Stimulated activated CD4-positive, alpha-beta T cell treated with anti-CD3 and anti-CD28 coated beads, Interleukin-12 subunit alpha, Interleukin-12 subunit beta, amount 100 ng/mL, for 48 hours (primary cell): ENCODE measurements around the gene THSD7B.
"Not testable (repeated sequence)": the region's sequence is repeated elsewhere in the genome, so short reads cannot be mapped to it uniquely, and the experiment has no call there.

Experiments
- DNase-seq, 3 donors: peaks; one replicate each; pipeline ENCODE4 v3.0.0-alpha.2; 2020; ENCODE audit warnings: low read depth in 2 of 3, low spot score in 1 of 3

Gene THSD7B, protein sequence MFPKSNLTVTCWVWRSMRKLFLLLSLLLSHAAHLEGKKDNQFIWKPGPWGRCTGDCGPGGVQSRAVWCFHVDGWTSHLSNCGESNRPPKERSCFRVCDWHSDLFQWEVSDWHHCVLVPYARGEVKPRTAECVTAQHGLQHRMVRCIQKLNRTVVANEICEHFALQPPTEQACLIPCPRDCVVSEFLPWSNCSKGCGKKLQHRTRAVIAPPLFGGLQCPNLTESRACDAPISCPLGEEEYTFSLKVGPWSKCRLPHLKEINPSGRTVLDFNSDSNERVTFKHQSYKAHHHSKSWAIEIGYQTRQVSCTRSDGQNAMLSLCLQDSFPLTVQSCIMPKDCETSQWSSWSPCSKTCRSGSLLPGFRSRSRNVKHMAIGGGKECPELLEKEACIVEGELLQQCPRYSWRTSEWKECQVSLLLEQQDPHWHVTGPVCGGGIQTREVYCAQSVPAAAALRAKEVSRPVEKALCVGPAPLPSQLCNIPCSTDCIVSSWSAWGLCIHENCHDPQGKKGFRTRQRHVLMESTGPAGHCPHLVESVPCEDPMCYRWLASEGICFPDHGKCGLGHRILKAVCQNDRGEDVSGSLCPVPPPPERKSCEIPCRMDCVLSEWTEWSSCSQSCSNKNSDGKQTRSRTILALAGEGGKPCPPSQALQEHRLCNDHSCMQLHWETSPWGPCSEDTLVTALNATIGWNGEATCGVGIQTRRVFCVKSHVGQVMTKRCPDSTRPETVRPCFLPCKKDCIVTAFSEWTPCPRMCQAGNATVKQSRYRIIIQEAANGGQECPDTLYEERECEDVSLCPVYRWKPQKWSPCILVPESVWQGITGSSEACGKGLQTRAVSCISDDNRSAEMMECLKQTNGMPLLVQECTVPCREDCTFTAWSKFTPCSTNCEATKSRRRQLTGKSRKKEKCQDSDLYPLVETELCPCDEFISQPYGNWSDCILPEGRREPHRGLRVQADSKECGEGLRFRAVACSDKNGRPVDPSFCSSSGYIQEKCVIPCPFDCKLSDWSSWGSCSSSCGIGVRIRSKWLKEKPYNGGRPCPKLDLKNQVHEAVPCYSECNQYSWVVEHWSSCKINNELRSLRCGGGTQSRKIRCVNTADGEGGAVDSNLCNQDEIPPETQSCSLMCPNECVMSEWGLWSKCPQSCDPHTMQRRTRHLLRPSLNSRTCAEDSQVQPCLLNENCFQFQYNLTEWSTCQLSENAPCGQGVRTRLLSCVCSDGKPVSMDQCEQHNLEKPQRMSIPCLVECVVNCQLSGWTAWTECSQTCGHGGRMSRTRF (N-terminal part only)

DNA sequence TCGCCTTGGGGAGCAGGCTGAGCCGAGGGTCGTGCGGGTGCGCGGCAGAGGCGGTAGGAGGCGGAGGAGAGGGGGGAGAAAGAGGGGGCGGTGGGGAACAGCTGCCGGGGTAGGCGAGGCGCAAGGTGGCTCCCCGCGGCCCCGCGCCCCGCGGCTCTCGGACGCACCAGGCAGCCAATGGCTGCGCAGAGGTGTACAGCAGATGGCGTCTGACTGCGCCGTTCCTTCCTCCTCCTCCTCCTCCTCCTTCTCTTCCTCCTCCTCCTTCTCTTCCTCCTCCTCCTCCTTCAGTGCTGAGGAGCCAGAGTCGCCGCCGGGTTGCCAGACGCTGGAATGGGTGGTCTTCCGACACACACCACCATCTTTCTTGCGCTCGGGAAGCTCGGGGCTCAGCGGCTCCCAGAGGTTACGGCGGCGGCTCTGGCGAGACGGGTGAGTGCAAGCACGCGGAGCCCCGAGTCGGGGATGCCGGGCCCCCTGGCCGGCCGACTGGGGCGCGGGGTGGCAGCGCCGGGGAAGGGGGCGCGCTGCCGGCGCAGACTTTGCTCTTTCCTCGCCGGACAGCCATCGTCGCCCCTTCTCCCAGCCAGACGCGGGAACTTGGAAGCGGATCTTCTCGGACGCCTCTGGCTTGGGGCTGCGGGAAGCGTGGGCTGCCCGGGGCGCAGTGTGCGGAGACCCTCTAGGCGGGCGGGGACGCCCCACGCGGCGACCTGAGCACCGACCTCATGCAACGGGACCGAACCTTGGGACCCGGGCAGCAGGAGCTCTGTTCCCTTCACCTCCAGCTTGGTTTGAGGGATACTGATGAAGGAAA lies at the start of gene THSD7B:
Gene THSD7B, plus strand, starts transcription at position 290 of the 817 bp plus-strand sequence. CDS start 116,634 bp downstream, outside the sequence.
- no peak for DNase-seq

DNA sequence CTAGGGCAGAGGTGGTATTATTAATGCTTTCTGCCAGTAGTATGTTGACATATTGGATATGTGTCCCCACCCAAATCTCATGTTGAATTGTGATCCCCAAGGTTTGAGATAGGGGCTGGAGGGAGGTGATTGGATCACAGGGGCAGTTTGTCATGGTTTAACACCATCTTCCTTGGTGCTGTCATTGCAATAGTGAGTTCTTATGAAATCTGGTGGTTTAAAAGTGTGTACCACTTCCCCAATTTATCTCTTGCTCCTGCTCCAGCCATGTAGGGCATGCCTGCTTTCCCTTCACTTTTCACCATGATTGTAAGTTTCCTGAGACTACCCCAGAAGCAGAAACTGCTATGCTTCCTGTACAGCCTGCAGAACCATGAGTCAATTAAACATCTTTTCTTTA lies 47.1 kb upstream of the THSD7B start:
- no peak for DNase-seq

DNA sequence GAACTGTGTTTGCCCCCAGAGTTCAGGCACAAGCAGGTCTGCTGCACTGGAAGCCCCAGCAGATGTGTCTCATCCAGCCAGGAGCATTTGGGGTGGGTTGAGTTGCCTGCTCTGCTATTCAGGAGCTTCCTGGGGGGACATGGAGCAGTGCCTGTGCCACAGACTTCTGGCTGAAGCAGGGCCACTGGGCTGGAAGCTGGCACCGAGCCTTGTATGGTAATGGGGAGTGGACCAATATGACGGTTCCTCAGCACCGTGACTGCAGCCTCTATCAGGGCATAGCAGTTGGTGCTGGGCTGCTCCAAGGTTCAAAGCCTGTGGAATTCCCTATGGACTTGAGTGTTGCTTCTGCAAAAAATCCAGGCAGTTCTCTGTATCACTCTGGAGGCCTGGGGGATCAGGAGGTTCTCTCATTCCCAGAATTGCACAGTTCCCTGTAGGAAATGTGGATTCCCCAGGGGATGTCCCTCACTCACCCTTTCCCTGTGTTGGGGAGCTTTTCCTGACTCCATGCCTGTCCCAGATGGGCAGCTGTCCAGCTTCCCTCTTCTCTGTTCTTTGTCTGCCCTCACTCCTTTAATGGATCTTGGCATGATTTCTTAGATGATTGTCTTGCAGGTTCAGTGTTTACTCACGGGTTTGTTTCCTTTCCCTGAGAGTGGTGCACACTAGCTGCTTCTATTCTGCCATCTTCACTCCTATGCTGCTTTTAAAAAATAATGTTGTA lies 37.2 kb upstream of the THSD7B start:
- DNase-seq = no peak

DNA sequence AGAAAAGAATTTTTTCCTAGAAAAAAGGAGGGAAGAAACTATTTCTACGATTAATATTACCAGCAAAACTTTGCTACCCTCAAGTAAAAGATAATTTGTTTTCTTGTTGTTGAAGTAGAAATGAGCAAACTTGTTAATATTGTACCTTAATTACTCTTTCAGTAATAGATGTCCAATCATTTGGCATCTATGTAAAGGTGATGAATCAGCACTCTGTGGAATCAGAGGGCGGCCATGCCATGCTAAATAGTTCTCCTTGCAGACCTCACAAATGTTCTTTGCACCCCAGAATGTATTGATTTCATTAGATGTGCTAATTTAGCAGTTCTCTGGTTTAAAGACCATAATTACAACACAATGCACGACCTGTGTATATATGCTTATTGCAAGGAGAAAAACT lies 29.1 kb upstream of the THSD7B start:
- no peak for DNase-seq

DNA sequence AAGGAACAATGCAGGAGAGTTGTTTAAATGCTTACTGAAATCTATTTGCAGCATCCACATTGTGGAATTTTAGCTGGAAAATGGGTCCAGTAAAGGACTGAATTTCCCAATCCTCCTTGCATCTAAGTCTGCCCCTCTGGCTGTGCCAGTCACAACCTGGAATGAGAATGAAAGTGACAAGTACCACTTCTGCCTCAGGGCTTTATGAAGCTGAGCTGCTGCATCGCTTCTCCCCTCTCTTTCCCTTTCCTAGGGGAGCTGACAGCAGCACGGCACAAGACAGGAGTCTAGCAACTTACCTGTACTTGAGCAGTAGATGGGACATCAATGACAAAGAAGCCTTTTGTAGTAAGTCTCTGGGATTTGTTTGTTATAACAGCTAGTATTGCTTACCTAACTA lies 27.3 kb upstream of the THSD7B start:
- no peak for DNase-seq

DNA sequence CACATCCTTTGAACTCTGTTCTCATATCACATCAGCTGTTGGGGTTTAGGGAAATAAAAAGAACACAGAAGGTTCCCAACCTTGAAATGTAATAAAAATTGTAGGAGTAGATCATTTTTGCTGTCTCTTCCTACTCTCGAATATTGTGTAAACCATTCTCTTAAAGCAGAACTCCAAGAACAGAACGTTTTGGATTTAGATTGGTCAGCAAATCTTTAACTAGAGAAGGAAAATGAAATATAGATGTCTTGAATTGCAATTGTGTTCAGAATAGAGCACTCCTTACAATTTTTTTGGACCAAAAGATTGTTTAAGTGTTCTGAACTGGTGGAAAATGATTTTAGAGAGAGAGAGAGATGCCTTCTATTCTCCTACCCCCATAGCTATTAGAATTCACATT lies 23.9 kb upstream of the THSD7B start:
- DNase-seq = no peak

DNA sequence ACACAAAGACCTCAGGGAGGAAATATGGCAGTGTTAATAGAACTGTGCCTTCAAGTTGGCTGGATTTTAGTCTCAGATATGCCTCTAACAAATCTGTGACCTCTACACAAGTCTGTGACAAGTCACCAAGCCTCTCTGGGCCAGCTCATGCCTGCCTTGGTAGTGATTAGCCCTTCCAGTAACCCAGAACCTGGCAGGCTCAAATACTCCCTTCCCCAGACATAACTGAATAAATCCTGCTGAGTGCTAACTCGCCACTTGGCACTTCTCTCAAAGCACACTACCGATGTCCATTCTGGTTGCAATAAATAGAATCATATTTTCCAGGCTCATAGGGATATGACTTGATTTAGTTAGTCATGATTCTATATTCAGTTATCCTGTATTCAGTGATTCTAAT lies 15.3 kb upstream of the THSD7B start:
- no peak for DNase-seq

DNA sequence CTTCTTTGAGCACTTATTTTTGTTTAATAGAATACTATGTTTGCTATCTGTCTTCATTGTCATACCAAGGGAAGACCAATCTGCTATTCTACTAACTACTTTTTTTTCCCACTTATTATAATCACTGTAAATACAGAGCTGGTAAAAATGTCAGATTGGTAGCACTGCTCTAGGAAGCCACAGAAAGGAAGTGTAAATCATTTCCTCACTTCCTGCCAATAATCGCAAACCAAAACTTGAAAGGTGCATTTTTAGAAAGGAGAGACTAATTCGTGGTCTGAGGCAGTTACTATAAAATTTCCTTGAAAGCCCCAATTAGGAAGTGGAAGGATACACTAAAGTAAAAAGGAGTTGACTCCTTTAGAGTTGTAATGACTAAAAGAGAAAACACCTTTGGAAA lies 13.9 kb upstream of the THSD7B start:
- DNase-seq = no peak

DNA sequence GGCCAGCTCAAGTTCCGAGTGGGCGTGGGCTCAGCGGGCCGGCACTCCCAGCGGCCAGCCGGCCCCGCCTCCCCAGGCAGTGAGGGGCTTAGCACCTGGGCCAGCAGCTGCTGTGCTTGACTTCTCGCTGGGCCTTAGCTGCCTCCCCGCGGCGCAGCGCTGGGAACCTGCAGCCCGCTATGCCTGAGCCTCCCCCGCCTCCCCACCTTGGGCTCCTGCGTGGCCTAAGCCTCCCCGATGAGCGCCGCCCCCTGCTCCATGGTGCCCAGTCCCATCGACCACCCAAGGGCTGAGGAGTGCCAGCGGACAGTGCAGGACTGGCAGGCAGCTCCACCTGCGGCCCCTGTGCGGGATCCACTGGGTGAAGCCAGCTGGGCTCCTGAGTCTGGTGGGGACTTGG lies 6.8 kb upstream of the THSD7B start:
- not testable (repeated sequence) for DNase-seq

DNA sequence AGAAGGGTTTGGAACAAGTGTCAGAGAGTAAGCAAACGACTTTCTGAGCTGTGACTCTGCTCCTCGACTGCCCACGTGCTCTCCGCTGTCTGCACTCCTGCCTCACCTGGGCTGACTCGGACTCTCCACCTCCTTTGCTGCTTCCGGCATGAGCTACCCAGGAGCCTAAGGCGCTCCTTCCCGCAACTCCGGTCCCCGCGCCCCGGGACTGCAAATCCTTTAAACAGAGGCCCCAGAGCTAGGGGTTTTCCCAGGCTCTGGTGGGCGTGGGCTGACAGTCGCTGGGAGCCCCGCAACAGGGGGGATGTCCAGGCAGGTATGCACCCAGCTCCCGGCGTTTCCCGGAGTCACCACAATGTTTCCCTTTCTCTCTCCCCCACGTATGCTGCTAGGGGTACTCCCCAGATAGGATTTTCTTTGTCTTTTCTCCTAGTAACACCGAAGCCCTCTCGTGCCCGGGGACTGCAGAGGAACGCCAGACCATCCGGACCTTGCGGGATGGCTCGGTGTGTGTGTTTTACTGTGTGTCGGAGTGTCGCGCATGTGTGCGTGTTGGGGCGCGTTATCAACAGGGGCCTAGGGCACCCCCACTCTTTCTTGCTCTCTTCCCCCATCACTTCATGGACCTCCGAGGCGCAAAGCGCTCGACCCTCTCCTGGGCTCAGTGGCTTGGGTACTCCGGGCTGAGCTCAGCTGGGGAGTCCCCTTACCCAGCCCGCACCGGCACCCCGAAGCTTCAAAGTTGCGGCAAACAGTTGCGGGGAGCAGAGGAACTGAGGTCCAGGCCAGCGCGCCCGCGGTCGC lies 691 bp upstream of the THSD7B start:
- no peak for DNase-seq

DNA sequence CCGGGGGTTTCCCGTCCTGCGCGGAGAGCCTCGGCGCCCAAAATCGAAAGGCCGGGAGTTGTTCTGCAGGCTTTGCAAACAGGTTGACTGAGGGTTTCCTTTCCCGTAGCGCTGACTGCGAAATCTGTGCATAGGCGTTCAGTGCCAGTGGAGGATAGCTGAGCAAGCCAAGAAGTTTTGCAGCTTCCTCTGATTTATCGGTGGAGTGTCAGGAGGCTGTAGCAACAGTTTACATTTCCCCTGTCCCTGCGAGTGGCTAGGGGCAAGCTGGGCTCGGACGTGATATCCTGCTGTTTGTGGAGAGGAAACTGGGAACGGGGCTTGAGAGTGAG lies 694 bp downstream of the THSD7B start:
- DNase-seq = no peak

DNA sequence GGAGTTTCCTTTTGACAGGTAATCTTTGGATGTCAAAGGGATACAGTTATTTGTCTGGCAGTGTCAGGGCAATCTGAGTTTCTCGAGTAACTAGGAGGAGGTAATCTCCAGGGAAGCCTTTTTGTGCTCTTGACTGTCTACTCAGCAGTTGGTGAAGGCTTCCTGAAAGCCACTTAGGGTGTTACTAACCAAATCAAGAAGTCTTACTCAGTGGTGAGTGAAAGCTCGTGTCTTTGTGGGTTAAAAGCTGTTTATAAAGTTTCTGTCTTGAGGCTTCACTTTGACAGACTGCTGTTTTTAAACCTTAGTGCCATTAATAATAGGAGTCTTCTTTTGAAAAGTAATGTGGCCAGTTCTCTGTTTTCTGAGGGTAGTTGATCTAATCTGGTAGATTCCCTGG lies 1.7 kb downstream of the THSD7B start:
- no peak for DNase-seq

DNA sequence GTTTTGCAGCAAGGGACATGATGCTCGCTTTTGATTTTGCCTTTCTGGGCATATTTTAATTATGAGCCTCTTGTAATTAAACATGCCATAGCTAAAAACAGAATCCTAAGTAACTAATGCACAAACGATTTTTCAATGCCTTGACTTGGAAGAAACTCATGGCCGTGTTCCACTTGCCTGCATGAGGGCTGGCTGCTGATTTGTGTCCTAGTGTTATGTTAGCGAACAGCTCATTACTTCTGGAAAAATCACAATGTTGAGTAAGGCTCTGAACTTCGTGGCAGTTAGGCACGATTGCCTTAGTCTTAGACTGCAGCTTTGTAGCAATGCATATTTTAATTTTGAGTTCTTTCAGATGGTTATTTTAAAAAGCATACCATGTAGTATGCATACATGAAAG lies 4.5 kb downstream of the THSD7B start:
- no peak for DNase-seq

DNA sequence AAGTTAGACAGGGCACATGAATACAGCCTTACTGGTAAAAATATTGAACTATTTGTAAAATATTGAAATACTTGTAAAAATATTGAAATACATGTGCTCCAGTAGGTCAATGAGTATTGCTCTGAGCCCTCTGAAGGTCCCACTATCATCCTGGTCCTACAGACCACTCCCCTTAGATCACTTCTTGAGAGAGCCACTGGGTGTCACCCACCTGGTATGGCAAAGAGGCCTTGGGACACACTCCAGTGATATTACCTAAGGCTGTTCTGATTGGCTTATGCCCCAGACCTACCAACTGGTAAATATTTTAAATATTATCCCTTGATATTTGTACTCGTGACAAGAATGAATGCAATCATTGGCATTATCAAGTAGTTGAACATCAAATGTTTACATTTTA lies 5.0 kb downstream of the THSD7B start:
- no peak for DNase-seq

DNA sequence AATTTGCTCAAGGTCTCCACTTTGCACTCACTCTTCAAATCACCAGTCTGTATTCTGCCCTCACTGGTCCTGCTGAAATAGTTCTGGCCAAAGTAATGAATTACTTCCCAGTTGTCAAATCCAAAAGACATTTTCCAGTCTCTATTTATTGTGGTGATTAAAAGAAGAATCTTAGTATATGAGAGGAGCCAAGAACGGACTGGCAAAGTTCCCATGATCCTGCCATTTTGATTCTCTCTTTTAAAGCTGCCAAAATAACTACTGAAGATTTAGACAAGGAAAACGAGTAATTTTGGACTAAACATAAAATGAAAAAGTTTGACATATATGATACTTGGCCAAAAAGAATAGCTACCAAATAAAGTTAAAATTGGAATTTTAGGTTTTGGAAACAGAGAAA lies 12.0 kb downstream of the THSD7B start:
- no peak for DNase-seq

DNA sequence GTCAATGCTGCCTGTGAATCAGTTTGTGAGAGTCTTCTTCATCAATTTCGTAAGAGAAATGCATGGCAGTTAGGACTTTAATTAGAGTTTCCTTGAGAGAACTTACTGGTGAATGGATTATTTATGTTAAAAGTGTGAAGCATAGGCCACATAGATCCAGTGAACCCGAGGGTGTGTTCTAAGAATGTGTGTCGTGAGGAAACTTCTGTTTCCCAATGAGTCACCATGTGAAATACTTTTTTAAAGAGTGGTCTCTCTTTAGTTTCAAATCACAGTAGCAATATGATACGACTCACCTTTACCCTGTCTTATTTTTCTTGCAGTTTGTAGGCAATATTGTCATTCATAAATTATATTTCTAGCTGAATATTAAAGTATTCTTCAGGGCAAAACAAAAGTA lies 18.5 kb downstream of the THSD7B start:
- DNase-seq = no peak

DNA sequence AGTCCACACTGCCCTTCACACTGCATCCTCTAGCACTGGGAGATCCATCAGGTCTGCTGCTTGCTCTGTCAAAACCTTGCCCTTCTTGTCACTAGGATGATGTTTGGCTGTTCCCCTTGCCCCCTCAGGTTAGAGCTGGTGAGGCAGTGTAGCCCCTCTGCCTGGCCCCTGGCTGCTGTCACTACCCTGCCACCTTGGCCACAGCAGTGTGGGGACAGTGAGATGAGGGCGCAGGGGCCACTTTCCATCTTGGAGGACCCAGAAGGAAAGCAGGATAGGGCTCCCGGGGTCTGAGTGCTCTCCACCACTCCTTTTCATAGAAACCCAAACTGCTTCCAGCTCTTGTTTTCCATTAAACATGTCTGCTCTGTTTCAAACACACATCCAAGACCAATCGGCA lies 19.9 kb downstream of the THSD7B start:
- no peak for DNase-seq

DNA sequence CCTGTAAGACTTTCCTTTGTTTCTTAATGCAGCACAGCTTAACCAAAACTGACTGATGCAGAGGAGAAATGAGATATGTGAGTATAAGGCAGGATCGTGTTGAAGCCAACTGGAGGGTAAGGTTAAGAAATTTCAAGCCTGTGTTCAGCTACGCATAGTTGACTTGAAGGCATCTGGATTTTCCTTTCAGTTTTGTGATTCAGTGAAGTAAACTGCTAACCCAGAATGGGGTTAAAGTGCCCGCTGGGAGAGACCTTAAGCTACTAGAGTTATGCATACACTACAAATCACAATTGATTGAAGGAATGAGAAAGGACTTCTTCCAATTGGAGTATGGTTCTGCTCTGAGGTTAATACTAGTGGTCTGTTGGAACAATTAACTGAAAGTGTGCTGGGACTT lies 22.6 kb downstream of the THSD7B start:
- DNase-seq = no peak

DNA sequence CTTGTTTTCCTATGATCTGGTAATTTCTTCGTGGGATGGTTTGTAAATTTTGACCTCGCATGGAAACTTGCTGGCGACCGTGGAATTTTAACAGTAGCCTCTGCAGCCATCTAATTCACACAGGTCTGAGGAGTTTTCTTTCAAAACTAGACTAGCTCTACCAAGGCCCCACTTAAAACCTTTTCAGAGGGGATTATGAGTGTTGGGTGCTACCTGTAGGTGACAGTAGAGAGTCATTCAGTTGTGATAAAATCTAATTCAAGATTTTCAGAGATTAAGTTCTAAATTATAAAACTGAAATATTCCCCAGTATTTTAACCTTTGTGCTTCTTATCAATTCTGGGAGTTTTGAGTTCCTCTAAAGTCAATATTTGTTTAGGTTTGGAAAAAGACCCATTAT lies 31.0 kb downstream of the THSD7B start:
- DNase-seq = no peak
